G401 (cell line): Measurements from ENCODE around the gene NAALADL2. TPM values are rescaled to one million over a fixed set of nuclear protein-coding genes. Genes with fewer than 3 reads are reported as not detected.
"Not testable (repeated sequence)": the region's sequence is repeated elsewhere in the genome, so short reads cannot be mapped to it uniquely, and the experiment has no call there.

Experiments used
- DNase-seq: peaks from one replicate; pipeline ENCODE4 v3.0.0-alpha.2; 2015; ENCODE audit warnings: low spot score
- in situ Hi-C: cut with HindIII; loops from 2 replicates; pipeline ENCODE4 v1.10.0; 2016; ENCODE audit warnings: low sequenced_read_pairs, mixed read lengths
- total RNA-seq: library from RNA; depleted of rRNA; stranded (reverse); fragments of >200 nt; shearing (Covaris generic); gene quantifications from 2 replicates; pipeline ENCODE4 v1.2.3, GENCODE V29; 2014

Gene NAALADL2
- total RNA-seq, 1 experiment from 2014 or later, result 1.3 TPM

GRCh38 chr3:175552929-175553328 lies 693.8 kb downstream of the NAALADL2 start:
- no peak for DNase-seq
- in situ Hi-C loops, result no loop called here

GRCh38 chr3:175554801-175555200 lies 695.7 kb downstream of the NAALADL2 start:
- DNase-seq, result no peak
- in situ Hi-C loops, result no loop called here

- no peak for DNase-seq
- in situ Hi-C loops, result no loop called here
Observed at GRCh38 chr3:175558261-175558660, 699.1 kb downstream of the NAALADL2 start.

- DNase-seq, result no peak
- in situ Hi-C loops, result no loop called here
Observed at GRCh38 chr3:175564363-175564762, 705.2 kb downstream of the NAALADL2 start.

- in situ Hi-C loops, result no loop called here
Observed at GRCh38 chr3:175571096-175571495, 712.0 kb downstream of the NAALADL2 start.

GRCh38 chr3:175573226-175573625 lies 714.1 kb downstream of the NAALADL2 start:
- in situ Hi-C loops, result no loop called here

More at GRCh38 chr3:175571096-175571495, 712.0 kb downstream of the NAALADL2 start:
- no peak for DNase-seq

GRCh38 chr3:175580318-175580717 lies 721.2 kb downstream of the NAALADL2 start:
- DNase-seq, result no peak
- in situ Hi-C loops, result no loop called here

More at GRCh38 chr3:175573226-175573625, 714.1 kb downstream of the NAALADL2 start:
- DNase-seq, result no peak

GRCh38 chr3:175585898-175586297 lies 726.8 kb downstream of the NAALADL2 start:
- DNase-seq, result no peak
- in situ Hi-C loops, result no loop called here

- DNase-seq, result no peak
- in situ Hi-C loops, result no loop called here
Observed at GRCh38 chr3:175590745-175591144, 731.6 kb downstream of the NAALADL2 start.

GRCh38 chr3:175591375-175591774 lies 732.2 kb downstream of the NAALADL2 start:
- in situ Hi-C loops, result no loop called here

GRCh38 chr3:175593331-175593730 lies 734.2 kb downstream of the NAALADL2 start:
- in situ Hi-C loops, result no loop called here
- DNase-seq, result no peak

More at GRCh38 chr3:175591375-175591774, 732.2 kb downstream of the NAALADL2 start:
- no peak for DNase-seq

GRCh38 chr3:175598740-175599139 lies 739.6 kb downstream of the NAALADL2 start:
- DNase-seq, result no peak
- in situ Hi-C loops, result no loop called here

GRCh38 chr3:175601521-175601920 lies 742.4 kb downstream of the NAALADL2 start:
- DNase-seq, result no peak
- in situ Hi-C loops, result no loop called here

GRCh38 chr3:175605851-175606250 lies 746.7 kb downstream of the NAALADL2 start:
- in situ Hi-C loops, result no loop called here
- no peak for DNase-seq

GRCh38 chr3:175606650-175607318 lies 747.6 kb downstream of the NAALADL2 start:
- no peak for DNase-seq
- in situ Hi-C loops, result no loop called here

GRCh38 chr3:175608356-175608755 lies 749.2 kb downstream of the NAALADL2 start:
- in situ Hi-C loops, result no loop called here
- DNase-seq, result no peak

- in situ Hi-C loops, result no loop called here
- no peak for DNase-seq
Observed at GRCh38 chr3:175608911-175609310, 749.8 kb downstream of the NAALADL2 start.

GRCh38 chr3:175612487-175613196 lies 753.5 kb downstream of the NAALADL2 start:
- in situ Hi-C loops, result no loop called here

GRCh38 chr3:175614107-175614506 lies 755.0 kb downstream of the NAALADL2 start:
- DNase-seq, in situ Hi-C loops: not testable (repeated sequence)

More at GRCh38 chr3:175612487-175613196, 753.5 kb downstream of the NAALADL2 start:
- no peak for DNase-seq

- in situ Hi-C loops, result no loop called here
- no peak for DNase-seq
Observed at GRCh38 chr3:175617247-175617646, 758.1 kb downstream of the NAALADL2 start.

GRCh38 chr3:175619369-175619768 lies 760.2 kb downstream of the NAALADL2 start:
- in situ Hi-C loops, result no loop called here
- no peak for DNase-seq
